Measurements from ENCODE around the gene PGGHG.
"Not testable (repeated sequence)": the region's sequence is repeated elsewhere in the genome, so short reads cannot be mapped to it uniquely, and the experiment has no call there.

The PGGHG gene

DNA sequence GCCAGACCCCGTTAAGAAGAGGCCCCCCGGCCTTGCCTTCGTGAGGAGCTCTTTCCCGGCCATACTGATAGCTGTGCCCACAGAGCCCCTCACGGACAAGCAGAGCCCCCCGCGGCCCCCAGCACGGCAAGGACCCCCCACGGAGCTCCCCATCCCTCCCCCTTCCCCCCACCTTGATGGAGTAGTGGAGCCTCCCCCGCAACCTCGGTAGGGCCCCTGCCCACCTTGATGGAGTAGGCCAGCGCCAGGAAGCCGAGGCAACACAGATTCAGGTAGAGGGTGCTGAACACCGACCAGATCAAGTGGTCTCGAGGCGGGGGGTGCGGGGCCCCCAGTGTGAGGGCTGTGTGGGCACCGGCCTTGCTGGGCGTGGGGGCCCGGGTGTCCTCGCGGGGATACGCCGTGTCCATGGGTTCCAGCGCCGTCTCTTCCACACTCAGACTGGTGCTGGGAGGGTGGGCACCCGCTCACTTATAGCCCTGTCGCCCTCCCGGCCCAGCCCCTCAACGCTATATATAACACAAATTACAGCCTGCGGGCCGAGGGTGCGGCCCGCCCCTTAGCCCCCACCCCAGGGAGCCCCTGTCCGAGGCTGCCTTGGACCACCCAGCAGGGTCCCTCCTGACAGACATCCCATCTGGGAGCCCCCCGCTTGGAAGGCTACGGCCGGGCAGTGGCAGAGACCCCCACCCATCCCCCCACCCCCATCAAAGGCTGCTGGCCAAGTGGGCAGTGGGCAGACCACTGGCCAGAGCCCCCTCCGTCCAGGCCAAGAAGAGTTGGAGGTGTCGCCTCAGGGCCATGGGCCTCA, 10.4 kb downstream of the PGGHG start, which contains the start of gene IFITM5:
Gene IFITM5, minus strand, starts transcription at position 446 of the 811 bp plus-strand sequence. Its CDS starts 36 bp downstream, at position 410.
- DNase-seq, result no peak

DNA sequence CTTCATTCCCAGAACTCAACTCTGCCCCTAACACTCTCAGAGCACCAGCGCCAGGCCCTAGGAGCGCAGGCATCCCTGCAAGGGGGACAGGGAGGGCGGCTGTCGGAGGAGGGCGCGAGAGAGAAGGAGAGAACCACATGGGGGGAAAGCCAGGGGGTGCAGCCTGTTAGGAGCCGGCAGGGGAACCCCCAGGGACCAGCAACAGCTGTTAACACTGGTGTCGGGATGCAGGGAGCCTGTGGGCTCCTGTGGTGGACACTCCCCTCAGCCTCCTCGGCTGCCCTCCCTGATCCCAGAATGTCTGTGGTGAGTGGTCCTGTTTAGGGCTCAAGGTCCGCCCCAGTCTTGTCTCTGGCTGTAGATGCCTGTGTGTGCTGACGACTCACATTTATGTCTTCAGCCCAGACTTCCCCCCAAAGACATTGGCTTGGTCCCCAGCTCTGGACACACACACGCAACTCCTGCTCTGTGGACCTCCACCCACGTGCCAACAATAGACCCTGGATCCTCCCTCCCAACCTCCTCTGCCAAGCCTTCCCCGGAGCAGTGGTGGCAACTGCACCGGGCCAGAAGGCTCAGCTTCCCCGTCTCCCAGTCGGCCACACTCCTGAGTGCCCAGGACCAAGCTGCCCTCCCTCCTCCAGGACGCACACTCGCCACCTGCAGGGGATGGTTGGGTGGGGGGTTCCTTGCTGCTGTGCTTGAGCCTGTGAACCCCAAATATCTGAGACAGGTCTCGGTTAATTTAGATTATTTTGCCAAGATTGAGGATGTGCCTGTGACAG, 11.2 kb downstream of the PGGHG start:
- no peak for DNase-seq

DNA sequence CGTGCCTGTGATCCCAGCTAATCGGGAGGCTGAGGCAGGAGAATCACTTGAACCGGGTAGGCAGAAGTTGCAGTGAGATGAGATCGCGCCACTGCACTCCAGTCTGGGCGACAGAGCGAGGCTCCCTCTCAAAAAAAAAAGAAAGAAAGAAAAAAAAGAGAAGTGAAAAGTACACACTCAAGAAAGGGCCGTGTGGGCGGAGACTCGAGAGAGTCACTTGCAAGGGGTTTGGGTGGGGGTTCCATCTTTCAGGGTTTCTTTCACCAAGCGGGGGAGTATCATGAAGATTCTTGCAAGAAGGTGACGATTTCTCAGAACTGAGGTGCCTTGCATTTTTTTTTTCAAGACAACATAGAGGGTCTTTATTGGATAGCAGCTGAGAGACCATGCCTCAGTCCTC, 14.4 kb downstream of the PGGHG start:
- no peak for DNase-seq

- no peak for DNase-seq
Observed at GRCh38 chr11:304061-304506, 15.2 kb downstream of the PGGHG start.

- DNase-seq, result peak; percentile 68 to 78
Observed at GRCh38 chr11:304915-305843, 16.3 kb downstream of the PGGHG start.

DNA sequence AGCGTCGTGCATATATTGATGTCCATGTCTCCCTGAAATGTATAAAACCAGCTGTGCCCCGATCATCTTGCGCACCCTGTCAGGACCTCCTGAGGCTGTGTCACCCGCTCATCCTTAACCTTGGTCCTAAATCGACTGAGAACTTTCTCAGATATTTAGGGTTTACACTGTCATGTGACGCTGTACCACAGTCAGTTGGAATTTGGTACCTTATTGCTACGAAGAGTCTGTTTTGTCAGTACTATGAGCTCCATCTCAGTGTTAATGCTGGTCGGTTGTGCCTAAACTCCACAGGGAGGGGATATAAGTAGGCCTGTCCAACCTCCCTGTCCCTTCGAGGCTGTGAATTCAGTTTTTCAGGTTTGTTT, 16.9 kb downstream of the PGGHG start:
- no peak for DNase-seq

DNA sequence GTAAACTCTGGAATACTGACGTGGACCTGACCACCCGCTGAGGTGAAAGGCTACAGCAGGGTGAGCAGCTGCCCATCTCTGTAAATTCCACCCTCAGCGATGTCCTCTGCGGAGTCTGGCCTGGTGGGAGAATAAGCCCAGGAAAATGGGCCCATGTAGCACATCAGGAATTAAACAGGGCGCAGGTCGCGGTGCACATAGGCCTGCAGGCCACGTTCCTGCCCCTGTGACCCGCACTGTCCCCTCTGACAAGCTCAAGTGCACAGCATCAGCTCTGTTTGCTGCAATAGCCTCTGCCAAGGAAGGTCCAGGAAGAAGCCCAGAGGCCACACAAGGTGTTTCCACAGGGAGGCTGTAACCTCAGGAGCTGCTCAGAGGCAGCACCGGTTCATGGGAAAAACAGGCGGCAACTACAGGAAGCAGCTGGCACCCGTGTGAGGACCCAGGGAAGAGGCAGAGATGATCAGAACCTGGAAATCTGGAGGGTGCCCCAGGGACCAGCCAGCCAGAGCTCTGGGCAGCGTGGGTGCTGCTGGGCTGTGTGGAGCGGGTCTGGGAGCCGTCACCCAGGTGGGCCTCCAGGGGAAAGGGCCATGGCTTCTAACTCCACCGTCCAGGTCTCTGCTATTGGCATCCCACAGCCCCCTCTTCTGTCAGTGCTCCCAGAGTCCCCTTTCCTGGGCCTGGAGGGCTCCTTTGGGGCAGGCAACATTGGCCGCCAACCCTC, 17.9 kb downstream of the PGGHG start:
- no peak for DNase-seq

DNA sequence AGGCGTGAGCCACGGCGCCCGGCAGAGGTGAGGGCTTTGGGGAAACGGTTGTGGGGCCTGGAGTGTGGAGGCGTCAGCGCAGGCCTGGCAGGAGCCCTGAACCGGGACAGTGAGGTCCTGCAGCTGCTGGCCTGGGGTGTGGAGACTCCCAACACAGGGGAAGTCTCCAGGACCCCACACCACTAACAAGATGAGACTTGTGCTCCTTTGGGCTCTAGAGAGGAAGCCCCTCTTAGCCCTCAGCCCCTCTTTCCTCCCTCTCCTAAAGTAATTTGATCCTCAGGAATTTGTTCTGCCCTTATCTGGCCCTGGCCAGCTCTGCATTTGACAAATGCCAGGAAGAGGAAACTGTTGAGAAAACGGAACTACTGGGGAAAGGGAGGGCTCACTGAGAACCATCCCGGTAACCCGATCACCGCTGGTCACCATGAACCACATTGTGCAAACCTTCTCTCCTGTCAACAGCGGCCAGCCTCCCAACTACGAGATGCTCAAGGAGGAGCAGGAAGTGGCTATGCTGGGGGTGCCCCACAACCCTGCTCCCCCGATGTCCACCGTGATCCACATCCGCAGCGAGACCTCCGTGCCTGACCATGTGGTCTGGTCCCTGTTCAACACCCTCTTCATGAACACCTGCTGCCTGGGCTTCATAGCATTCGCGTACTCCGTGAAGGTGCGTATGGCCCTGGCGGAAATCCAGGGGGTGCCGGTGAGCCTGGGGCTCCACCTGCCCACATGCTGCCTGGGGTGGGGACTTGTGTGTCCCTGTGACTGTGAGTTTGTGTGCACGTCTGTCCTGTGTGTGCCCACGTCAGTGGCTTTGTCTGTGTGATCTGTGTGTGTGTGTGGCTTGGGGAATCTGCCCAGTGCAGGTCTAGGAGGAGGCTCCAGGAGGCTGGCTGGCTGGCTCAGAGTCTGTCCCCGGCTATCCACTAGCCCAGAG, 19.1 kb downstream of the PGGHG start, which contains the start of gene IFITM2:
Gene IFITM2, plus strand, starts transcription at position 51 of the 943 bp plus-strand sequence. Its CDS starts 377 bp downstream, at position 428.
- peak; percentile 62 to 70 for DNase-seq

DNA sequence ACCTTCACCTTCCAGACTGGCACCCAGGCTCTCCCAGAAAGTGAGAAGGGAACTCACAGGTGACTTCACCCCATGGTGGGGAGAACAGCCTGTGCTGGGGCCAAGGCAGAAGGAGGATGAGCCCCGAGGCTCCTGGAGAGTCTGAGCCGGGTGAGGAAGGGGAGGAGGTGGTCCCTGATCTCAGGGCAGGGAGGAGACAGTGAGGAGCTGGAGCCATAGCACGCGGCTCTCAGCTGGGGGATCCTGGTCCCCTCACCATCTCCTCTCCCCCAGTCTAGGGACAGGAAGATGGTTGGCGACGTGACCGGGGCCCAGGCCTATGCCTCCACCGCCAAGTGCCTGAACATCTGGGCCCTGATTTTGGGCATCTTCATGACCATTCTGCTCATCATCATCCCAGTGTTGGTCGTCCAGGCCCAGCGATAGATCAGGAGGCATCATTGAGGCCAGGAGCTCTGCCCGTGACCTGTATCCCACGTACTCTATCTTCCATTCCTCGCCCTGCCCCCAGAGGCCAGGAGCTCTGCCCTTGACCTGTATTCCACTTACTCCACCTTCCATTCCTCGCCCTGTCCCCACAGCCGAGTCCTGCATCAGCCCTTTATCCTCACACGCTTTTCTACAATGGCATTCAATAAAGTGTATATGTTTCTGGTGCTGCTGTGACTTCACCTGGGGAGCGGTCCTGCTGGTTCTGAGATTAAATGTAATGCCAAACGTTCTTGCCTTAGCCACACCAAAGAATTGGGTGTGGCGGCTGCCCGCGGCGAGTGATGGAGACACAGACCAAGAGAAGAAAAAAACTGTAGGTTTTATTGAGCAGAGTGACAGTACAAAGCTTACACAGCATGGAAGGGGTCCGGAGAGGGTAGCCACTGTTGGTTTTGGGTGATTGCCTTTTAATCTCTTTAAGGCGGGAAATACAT, 20.1 kb downstream of the PGGHG start:
- peak in 1 of 2 donors; percentile 54 for DNase-seq

DNA sequence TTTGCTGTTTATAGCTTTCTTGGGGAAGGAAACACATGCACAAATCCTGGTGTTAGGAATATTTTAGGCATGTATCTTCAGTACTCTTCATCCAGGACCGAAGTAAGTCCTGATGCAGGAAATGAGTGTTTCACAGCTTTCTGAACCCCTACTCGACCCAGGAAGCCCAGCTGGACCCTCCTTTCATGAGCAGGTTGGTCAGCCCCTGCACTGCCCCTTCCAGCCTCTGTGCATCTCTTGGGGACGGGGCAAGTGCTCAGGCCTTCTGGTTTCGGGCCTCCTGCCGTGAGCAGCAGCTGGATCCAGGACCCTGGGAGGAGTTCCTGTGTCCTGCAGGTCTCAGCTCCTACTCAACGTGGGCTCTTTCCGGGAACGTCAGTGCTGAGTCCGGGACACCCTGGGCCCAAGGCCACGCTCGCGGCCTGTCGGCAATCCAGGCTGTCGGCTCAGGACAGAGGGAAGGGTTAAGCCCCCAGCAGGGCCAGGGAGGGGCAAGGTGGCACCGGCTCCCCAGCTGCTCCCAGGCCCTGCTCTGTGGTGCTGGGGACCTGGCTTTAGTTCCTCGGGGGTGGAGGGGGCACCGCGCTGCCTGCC, 21.1 kb downstream of the PGGHG start:
- not testable (repeated sequence) for DNase-seq

DNA sequence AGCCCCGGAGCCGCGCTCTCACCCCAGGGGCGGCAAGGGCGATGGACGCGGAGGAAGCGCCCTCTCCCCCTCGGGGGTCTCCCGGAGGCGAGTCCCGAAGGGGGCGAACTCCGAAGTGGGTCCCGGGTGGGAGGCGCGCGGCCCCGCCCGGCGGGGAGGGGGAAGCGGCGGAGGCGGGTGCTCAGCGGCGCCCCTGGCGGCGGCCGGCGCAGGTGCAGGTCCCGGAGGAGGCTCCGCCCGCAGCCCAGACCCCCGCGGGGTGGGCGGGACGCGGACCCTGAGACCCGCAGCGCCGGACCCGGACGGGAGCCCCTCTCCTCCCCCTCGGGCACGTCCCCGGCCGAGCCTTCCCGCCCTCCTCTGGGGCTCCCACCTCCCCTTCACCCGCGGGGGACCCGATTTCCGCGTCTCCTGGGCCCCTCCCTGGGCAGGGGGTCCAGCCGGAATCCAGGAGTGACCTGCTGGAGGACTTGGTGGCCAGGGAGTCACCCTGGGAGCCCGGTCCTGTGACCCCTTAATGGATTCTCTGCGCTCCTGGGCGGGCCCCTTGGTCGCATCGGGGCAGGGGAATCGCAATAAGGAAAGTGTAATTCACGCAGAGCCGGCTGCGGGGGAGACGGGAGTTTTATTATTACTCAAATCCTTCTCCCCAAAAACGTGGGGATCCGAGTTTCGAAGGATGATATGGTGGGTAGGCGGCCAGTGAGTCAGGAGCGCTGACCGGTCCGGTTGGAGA, 22.3 kb downstream of the PGGHG start:
- not testable (repeated sequence) for DNase-seq

GRCh38 chr11:312092-312816, 23.3 kb downstream of the PGGHG start:
- peak in 1 of 2 donors; percentile 29 for DNase-seq

- no peak for DNase-seq
Observed at GRCh38 chr11:313304-313786, 24.4 kb downstream of the PGGHG start.

- peak; percentile 67 to 70 for DNase-seq
Observed at GRCh38 chr11:313787-314553, 25.0 kb downstream of the PGGHG start, which contains the start of gene IFITM1. IFITM1 (plus strand) TSS chr11:314040; CDS start chr11:314171, 131 bp downstream.

- DNase-seq, result not testable (repeated sequence)
Observed at GRCh38 chr11:314554-314875, 25.6 kb downstream of the PGGHG start.

DNA sequence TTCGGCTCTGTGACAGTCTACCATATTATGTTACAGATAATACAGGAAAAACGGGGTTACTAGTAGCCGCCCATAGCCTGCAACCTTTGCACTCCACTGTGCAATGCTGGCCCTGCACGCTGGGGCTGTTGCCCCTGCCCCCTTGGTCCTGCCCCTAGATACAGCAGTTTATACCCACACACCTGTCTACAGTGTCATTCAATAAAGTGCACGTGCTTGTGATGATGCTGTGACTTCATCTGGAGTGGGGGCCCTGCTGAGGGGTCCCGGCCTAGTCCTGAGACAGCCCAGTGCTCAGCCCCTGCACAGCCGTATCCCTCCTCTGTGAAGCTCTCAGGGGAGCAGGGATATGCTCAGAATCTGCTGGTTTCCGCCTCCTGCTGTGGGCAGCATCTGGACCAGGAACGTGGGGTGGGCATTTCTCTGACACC, 26.1 kb downstream of the PGGHG start:
- DNase-seq, result no peak

Measured in CD4-positive, alpha-beta T cell treated with Interleukin-1 beta for 1 hour (primary cell).